SK-N-SH treated with all-trans-retinoic acid at 6 μM for 48 hours (cell line): ENCODE measurements around the gene ADH1C.

Source experiments
- ATAC-seq: fragments of 200-7000 bp; cut with Tn5 transposase; 3 replicates; pipeline ENCODE4 v1.9.1; 2020; ENCODE audit warnings: mild to moderate bottlenecking, moderate library complexity
- ARNTL ChIP-seq: fragments of 450-650 bp; formaldehyde crosslinking; IDR thresholded peaks from 2 replicates; pipeline ENCODE4 v1.5.0; 2020; ENCODE audit warnings: low read depth, mild to moderate bottlenecking, moderate library complexity, borderline replicate concordance
- CSDC2 ChIP-seq: fragments of 250-450 bp; sonication (Bioruptor Pico); IDR thresholded peaks from 2 replicates; pipeline ENCODE4 v1.5.0; 2020; ENCODE audit warnings: mild to moderate bottlenecking, moderate library complexity
- CSRNP3 ChIP-seq: fragments of 250-450 bp; sonication (Bioruptor Pico); IDR thresholded peaks from 2 replicates; pipeline ENCODE4 v1.5.1; 2021; ENCODE audit warnings: mild to moderate bottlenecking, moderate library complexity
- ESRRG ChIP-seq: fragments of 250-450 bp; sonication (Bioruptor Pico); IDR thresholded peaks from 2 replicates; pipeline ENCODE4 v1.6.1; 2021; ENCODE audit warnings: mild to moderate bottlenecking
- GLIS3 ChIP-seq: fragments of 250-450 bp; sonication (Bioruptor Pico); IDR thresholded peaks from 2 replicates; pipeline ENCODE4 v1.5.0; 2020; ENCODE audit warnings: mild to moderate bottlenecking, moderate library complexity
- ISL1 ChIP-seq: fragments of 250-450 bp; sonication (Bioruptor Pico); IDR thresholded peaks from 2 replicates; pipeline ENCODE4 v2.1.2; 2022; ENCODE audit warnings: mild to moderate bottlenecking, moderate library complexity
- OSR1 ChIP-seq: fragments of 250-450 bp; sonication (Bioruptor Pico); IDR thresholded peaks from 2 replicates; pipeline ENCODE4 v1.8.0; 2022; ENCODE audit warnings: moderate library complexity, mild to moderate bottlenecking, inconsistent platforms
- PATZ1 ChIP-seq: fragments of 250-450 bp; sonication (Bioruptor Pico); IDR thresholded peaks from 2 replicates; pipeline ENCODE4 v1.8.0; 2020; ENCODE audit warnings: mild to moderate bottlenecking, moderate library complexity, borderline replicate concordance
- PPARA ChIP-seq: fragments of 250-450 bp; sonication (Bioruptor Pico); IDR thresholded peaks from 2 replicates; pipeline ENCODE4 v1.5.0; 2020; ENCODE audit warnings: mild to moderate bottlenecking, borderline replicate concordance
- RARB ChIP-seq: fragments of 250-450 bp; sonication (Bioruptor Pico); IDR thresholded peaks from 2 replicates; pipeline ENCODE4 v1.8.0; 2021; ENCODE audit warnings: mild to moderate bottlenecking, moderate library complexity
- SNAI2 ChIP-seq: fragments of 250-450 bp; sonication (Bioruptor Pico); IDR thresholded peaks from 2 replicates; pipeline ENCODE4 v1.5.0; 2020; ENCODE audit warnings: mild to moderate bottlenecking, moderate library complexity
- TCF4 ChIP-seq: fragments of 250-450 bp; sonication (Bioruptor Pico); IDR thresholded peaks from 2 replicates; pipeline ENCODE4 v1.8.0; 2021; ENCODE audit warnings: mild to moderate bottlenecking, moderate library complexity, borderline replicate concordance
- TOX ChIP-seq: fragments of 250-450 bp; sonication (Bioruptor Pico); IDR thresholded peaks from 2 replicates; pipeline ENCODE4 v1.8.0; 2021; ENCODE audit warnings: mild to moderate bottlenecking, moderate library complexity, borderline replicate concordance
- TSHZ2 ChIP-seq: fragments of 250-450 bp; sonication (Bioruptor Pico); IDR thresholded peaks from 2 replicates; pipeline ENCODE4 v1.5.0; 2020; ENCODE audit warnings: mild to moderate bottlenecking, moderate library complexity
- ZC3H10 ChIP-seq: fragments of 250-450 bp; sonication (Bioruptor Pico); IDR thresholded peaks from 2 replicates; pipeline ENCODE4 v1.5.1; 2021; ENCODE audit warnings: mild to moderate bottlenecking, moderate library complexity
- ZFP30 ChIP-seq: fragments of 450-650 bp; formaldehyde crosslinking; IDR thresholded peaks from 2 replicates; pipeline ENCODE4 v1.5.0; 2022; ENCODE audit warnings: mild to moderate bottlenecking, moderate library complexity
- ZNF565 ChIP-seq: fragments of 450-650 bp; formaldehyde crosslinking; conservative IDR thresholded peaks from 2 replicates; pipeline ENCODE4 v1.5.0; 2020; ENCODE audit warnings: low read depth, mild to moderate bottlenecking, moderate library complexity
- ZNF70 ChIP-seq: fragments of 450-650 bp; formaldehyde crosslinking; IDR thresholded peaks from 2 replicates; pipeline ENCODE4 v1.5.0; 2020; ENCODE audit warnings: mild to moderate bottlenecking, moderate library complexity
- ZNF8 ChIP-seq: fragments of 450-650 bp; formaldehyde crosslinking; IDR thresholded peaks from 2 replicates; pipeline ENCODE4 v1.5.0; 2020; ENCODE audit warnings: mild to moderate bottlenecking, moderate library complexity
- TF ChIP-seq, protein P1 (sequence below): fragments of 250-450 bp; sonication (Bioruptor Pico); IDR thresholded peaks from 2 replicates; pipeline ENCODE4 v1.5.1; 2020; ENCODE audit warnings: low read depth, mild to moderate bottlenecking, moderate library complexity

Gene ADH1C

GRCh38 chr4:99352602-99353537 is at the start of gene ADH1C:
TSS of gene ADH1C (minus strand) at chr4:99352746. CDS start at chr4:99352675, 71 bp downstream.
- TF ChIP-seq RARB (CRISPR knock-in tag) (no peak), ZFP30 (CRISPR knock-in tag) (no peak), ZNF8 (no peak), CSRNP3 (CRISPR knock-in tag) (no peak), ZC3H10 (CRISPR knock-in tag) (no peak), CSDC2 (CRISPR knock-in tag) (no peak), ZNF565 (no peak), ARNTL (no peak), TCF4 (no peak), ESRRG (CRISPR knock-in tag) (no peak), SNAI2 (CRISPR knock-in tag) (no peak), PATZ1 (no peak), TOX (CRISPR knock-in tag) (no peak), TSHZ2 (CRISPR knock-in tag) (no peak)
- TF ChIP-seq, protein P1, sequence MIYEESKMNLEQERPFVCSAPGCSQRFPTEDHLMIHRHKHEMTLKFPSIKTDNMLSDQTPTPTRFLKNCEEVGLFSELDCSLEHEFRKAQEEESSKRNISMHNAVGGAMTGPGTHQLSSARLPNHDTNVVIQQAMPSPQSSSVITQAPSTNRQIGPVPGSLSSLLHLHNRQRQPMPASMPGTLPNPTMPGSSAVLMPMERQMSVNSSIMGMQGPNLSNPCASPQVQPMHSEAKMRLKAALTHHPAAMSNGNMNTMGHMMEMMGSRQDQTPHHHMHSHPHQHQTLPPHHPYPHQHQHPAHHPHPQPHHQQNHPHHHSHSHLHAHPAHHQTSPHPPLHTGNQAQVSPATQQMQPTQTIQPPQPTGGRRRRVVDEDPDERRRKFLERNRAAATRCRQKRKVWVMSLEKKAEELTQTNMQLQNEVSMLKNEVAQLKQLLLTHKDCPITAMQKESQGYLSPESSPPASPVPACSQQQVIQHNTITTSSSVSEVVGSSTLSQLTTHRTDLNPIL (CRISPR knock-in tag): no peak
- ATAC-seq: no peak

DNA sequence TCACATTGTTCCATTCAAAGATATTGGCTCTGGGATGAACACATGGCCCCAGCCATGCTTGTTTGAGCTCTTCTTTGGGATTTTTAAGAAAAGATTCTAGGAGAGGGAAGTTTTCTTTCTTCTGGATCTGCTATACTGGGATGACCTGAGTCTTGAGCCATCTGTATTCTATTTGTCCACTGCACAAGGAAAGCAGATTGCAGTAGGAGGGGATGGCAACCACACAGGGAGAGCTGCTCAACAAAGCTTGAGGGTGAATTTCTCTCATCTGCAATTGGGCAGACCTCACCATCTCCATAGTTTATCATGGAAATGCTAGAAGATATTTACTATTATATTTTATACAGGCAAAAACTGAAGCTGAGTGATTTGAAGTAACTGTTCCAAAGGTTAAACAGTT is 48.3 kb upstream of the ADH1C start:
- TF ChIP-seq OSR1 (CRISPR knock-in tag): no peak
- TF ChIP-seq ESRRG (CRISPR knock-in tag): no peak
- TF ChIP-seq ARNTL: no peak
- TF ChIP-seq TCF4: no peak
- no peak for TF ChIP-seq ZNF565
- TF ChIP-seq TOX (CRISPR knock-in tag): no peak
- TF ChIP-seq CSDC2 (CRISPR knock-in tag): no peak
- no peak for TF ChIP-seq ZFP30 (CRISPR knock-in tag)
- TF ChIP-seq SNAI2 (CRISPR knock-in tag): no peak
- no peak for TF ChIP-seq GLIS3
- TF ChIP-seq TSHZ2 (CRISPR knock-in tag): no peak
- TF ChIP-seq CSRNP3 (CRISPR knock-in tag): no peak
- no peak for TF ChIP-seq ISL1 (CRISPR knock-in tag)
- no peak for TF ChIP-seq ZNF70 (CRISPR knock-in tag)
- no peak for TF ChIP-seq PPARA (CRISPR knock-in tag)
- no peak for TF ChIP-seq ZNF8
- no peak for ATAC-seq
